ENCODE measurements around the gene ZDHHC9. TPM values are rescaled to one million over a fixed set of nuclear protein-coding genes. Genes with fewer than 3 reads are reported as not detected.

Gene ZDHHC9
- total RNA-seq, 2 donors from 2014 or later = 27.1 to 40.2 TPM

Other genes starting within 250 kb of the ZDHHC9 start
- gene APLN, start 188.9 kb downstream of the ZDHHC9 start, total RNA-seq = under 1 TPM in 1 of 2 donors, not detected in 1; 0.22 TPM
- under 1 TPM; 0.20 to 0.31 TPM for gene XPNPEP2, start 104.9 kb downstream of the ZDHHC9 start, total RNA-seq
- gene SASH3, start 63.9 kb downstream of the ZDHHC9 start, total RNA-seq = not detected
- 10 to 100 TPM; 15.6 to 24.9 TPM for gene UTP14A, start 62.3 kb upstream of the ZDHHC9 start, total RNA-seq
- gene BCORL1, start 138.7 kb upstream of the ZDHHC9 start, total RNA-seq = 10 to 100 TPM; 24.5 to 29.9 TPM